ENCODE data around the gene KCNJ16. TPM values are rescaled to one million over a fixed set of nuclear protein-coding genes. Genes with fewer than 3 reads are reported as not detected.
A peak's percentile ranks its signal among the peaks of the same experiment; 100 is the strongest.

The KCNJ16 gene
- total and polyA plus RNA-seq, 4 donors: 26.8 to 82.7 (median 62.4) TPM

- H3K9me3 ChIP-seq (ENCODE audit: control insufficient read depth, insufficient read depth, low read length): no peaks in the 10 kb centered on the region
- no peaks in the 10 kb centered on the region for H3K36me3 ChIP-seq (ENCODE audit: control insufficient read depth, insufficient read depth, low read length)
- no peak for DNase-seq (ENCODE audit: low read depth in 4 of 6, low spot score in 6 of 6)
- no peaks in the 10 kb centered on the region for H3K4me1 ChIP-seq (ENCODE audit: control insufficient read depth, insufficient read depth, low read length)
- H3K27me3 ChIP-seq (ENCODE audit: control insufficient read depth, insufficient read depth, low read length): no peaks in the 10 kb centered on the region
- no peak overlapping the region for H3K4me3 ChIP-seq (ENCODE audit: low read depth, low read length)
- 100% methylated on average over 2 of the region's 11 CpGs for WGBS (ENCODE audit: insufficient coverage)
- no peak overlapping the region for H3K27ac ChIP-seq (ENCODE audit: low read depth, low read length)
These were observed 57.5 kb downstream of the KCNJ16 start for GRCh38 chr17:70132505-70132904.

- Histone ChIP-seq H3K36me3 (ENCODE audit: control insufficient read depth, insufficient read depth, low read length) (no peaks in the 10 kb centered on the region), H3K27me3 (ENCODE audit: control insufficient read depth, insufficient read depth, low read length) (no peaks in the 10 kb centered on the region), H3K27ac (ENCODE audit: low read depth, low read length) (no peak overlapping the region)
These were observed 59.0 kb downstream of the KCNJ16 start for GRCh38 chr17:70134042-70134441.

GRCh38 chr17:70134777-70135176 lies 59.8 kb downstream of the KCNJ16 start:
- H3K4me1 ChIP-seq (ENCODE audit: control insufficient read depth, insufficient read depth, low read length): no peaks in the 10 kb centered on the region
- H3K27ac ChIP-seq (ENCODE audit: low read depth, low read length): no peak overlapping the region
- no CpG with 5 or more reads among the region's 1 CpG for WGBS (ENCODE audit: insufficient coverage)
- no peaks in the 10 kb centered on the region for H3K9me3 ChIP-seq (ENCODE audit: control insufficient read depth, insufficient read depth, low read length)
- DNase-seq (ENCODE audit: low read depth in 4 of 6, low spot score in 6 of 6): no peak
- H3K4me3 ChIP-seq (ENCODE audit: low read depth, low read length): no peak overlapping the region
- H3K27me3 ChIP-seq (ENCODE audit: control insufficient read depth, insufficient read depth, low read length): no peaks in the 10 kb centered on the region
- H3K36me3 ChIP-seq (ENCODE audit: control insufficient read depth, insufficient read depth, low read length): no peaks in the 10 kb centered on the region

More at GRCh38 chr17:70134042-70134441, 59.0 kb downstream of the KCNJ16 start:
- H3K4me1 ChIP-seq (ENCODE audit: control insufficient read depth, insufficient read depth, low read length): no peaks in the 10 kb centered on the region
- no peaks in the 10 kb centered on the region for H3K9me3 ChIP-seq (ENCODE audit: control insufficient read depth, insufficient read depth, low read length)
- DNase-seq (ENCODE audit: low read depth in 4 of 6, low spot score in 6 of 6): no peak
- no peak overlapping the region for H3K4me3 ChIP-seq (ENCODE audit: low read depth, low read length)
- WGBS (ENCODE audit: insufficient coverage): 83% methylated on average over 6 of the region's 8 CpGs

- H3K4me1 ChIP-seq (ENCODE audit: control insufficient read depth, insufficient read depth, low read length): no peaks in the 10 kb centered on the region
- H3K4me3 ChIP-seq (ENCODE audit: low read depth, low read length): no peak overlapping the region
- 80% methylated on average over 1 of the region's 5 CpGs for WGBS (ENCODE audit: insufficient coverage)
- H3K9me3 ChIP-seq (ENCODE audit: control insufficient read depth, insufficient read depth, low read length): no peaks in the 10 kb centered on the region
- H3K27me3 ChIP-seq (ENCODE audit: control insufficient read depth, insufficient read depth, low read length): no peaks in the 10 kb centered on the region
- no peak overlapping the region for H3K27ac ChIP-seq (ENCODE audit: low read depth, low read length)
- H3K36me3 ChIP-seq (ENCODE audit: control insufficient read depth, insufficient read depth, low read length): no peaks in the 10 kb centered on the region
- no peak for DNase-seq (ENCODE audit: low read depth in 4 of 6, low spot score in 6 of 6)
These were observed 61.1 kb downstream of the KCNJ16 start for GRCh38 chr17:70136131-70136530.

- Histone ChIP-seq H3K9me3 (ENCODE audit: control insufficient read depth, insufficient read depth, low read length) (no peaks in the 10 kb centered on the region), H3K36me3 (ENCODE audit: control insufficient read depth, insufficient read depth, low read length) (no peaks in the 10 kb centered on the region), H3K27me3 (ENCODE audit: control insufficient read depth, insufficient read depth, low read length) (no peaks in the 10 kb centered on the region), H3K27ac (ENCODE audit: low read depth, low read length) (peak overlapping the region; percentile 73), H3K4me1 (ENCODE audit: control insufficient read depth, insufficient read depth, low read length) (no peaks in the 10 kb centered on the region), H3K4me3 (ENCODE audit: low read depth, low read length) (peak overlapping the region; percentile 18)
- 23% methylated on average over 6 of the region's 9 CpGs for WGBS (ENCODE audit: insufficient coverage)
- DNase-seq (ENCODE audit: low read depth in 4 of 6, low spot score in 6 of 6): peak in 2 of 6 donors; percentile 26 to 53
These were observed 62.6 kb downstream of the KCNJ16 start for GRCh38 chr17:70137451-70138230.

GRCh38 chr17:70138291-70138865 lies 63.4 kb downstream of the KCNJ16 start:
- Histone ChIP-seq H3K27ac (ENCODE audit: low read depth, low read length) (no peak overlapping the region), H3K36me3 (ENCODE audit: control insufficient read depth, insufficient read depth, low read length) (no peaks in the 10 kb centered on the region), H3K4me1 (ENCODE audit: control insufficient read depth, insufficient read depth, low read length) (no peaks in the 10 kb centered on the region), H3K4me3 (ENCODE audit: low read depth, low read length) (no peak overlapping the region), H3K27me3 (ENCODE audit: control insufficient read depth, insufficient read depth, low read length) (no peaks in the 10 kb centered on the region), H3K9me3 (ENCODE audit: control insufficient read depth, insufficient read depth, low read length) (no peaks in the 10 kb centered on the region)
- no peak for DNase-seq (ENCODE audit: low read depth in 4 of 6, low spot score in 6 of 6)
- 63% methylated on average over 1 of the region's 3 CpGs for WGBS (ENCODE audit: insufficient coverage)

- DNase-seq (ENCODE audit: low read depth in 4 of 6, low spot score in 6 of 6): no peak
- no peaks in the 10 kb centered on the region for H3K27me3 ChIP-seq (ENCODE audit: control insufficient read depth, insufficient read depth, low read length)
- H3K4me3 ChIP-seq (ENCODE audit: low read depth, low read length): no peak overlapping the region
- H3K36me3 ChIP-seq (ENCODE audit: control insufficient read depth, insufficient read depth, low read length): no peaks in the 10 kb centered on the region
- H3K27ac ChIP-seq (ENCODE audit: low read depth, low read length): no peak overlapping the region
- 100% methylated on average over 1 of the region's 3 CpGs for WGBS (ENCODE audit: insufficient coverage)
- H3K4me1 ChIP-seq (ENCODE audit: control insufficient read depth, insufficient read depth, low read length): no peaks in the 10 kb centered on the region
- H3K9me3 ChIP-seq (ENCODE audit: control insufficient read depth, insufficient read depth, low read length): no peaks in the 10 kb centered on the region
These were observed 64.5 kb downstream of the KCNJ16 start for GRCh38 chr17:70139449-70139993.

- H3K36me3 ChIP-seq (ENCODE audit: control insufficient read depth, insufficient read depth, low read length): no peaks in the 10 kb centered on the region
- H3K9me3 ChIP-seq (ENCODE audit: control insufficient read depth, insufficient read depth, low read length): no peaks in the 10 kb centered on the region
- peak in 4 of 6 donors; percentile 21 to 81 (median 48) for DNase-seq (ENCODE audit: low read depth in 4 of 6, low spot score in 6 of 6)
- no peaks in the 10 kb centered on the region for H3K4me1 ChIP-seq (ENCODE audit: control insufficient read depth, insufficient read depth, low read length)
- WGBS (ENCODE audit: insufficient coverage): no CpG with 5 or more reads among the region's 6 CpGs
- no peaks in the 10 kb centered on the region for H3K27me3 ChIP-seq (ENCODE audit: control insufficient read depth, insufficient read depth, low read length)
- no peak overlapping the region for H3K4me3 ChIP-seq (ENCODE audit: low read depth, low read length)
- H3K27ac ChIP-seq (ENCODE audit: low read depth, low read length): no peak overlapping the region
These were observed 69.3 kb downstream of the KCNJ16 start for GRCh38 chr17:70144260-70144846.

- Histone ChIP-seq H3K4me3 (ENCODE audit: low read depth, low read length) (no peak overlapping the region), H3K36me3 (ENCODE audit: control insufficient read depth, insufficient read depth, low read length) (no peaks in the 10 kb centered on the region), H3K9me3 (ENCODE audit: control insufficient read depth, insufficient read depth, low read length) (peaks cover 3% of the 10 kb centered on the region), H3K27me3 (ENCODE audit: control insufficient read depth, insufficient read depth, low read length) (no peaks in the 10 kb centered on the region), H3K4me1 (ENCODE audit: control insufficient read depth, insufficient read depth, low read length) (no peaks in the 10 kb centered on the region), H3K27ac (ENCODE audit: low read depth, low read length) (no peak overlapping the region)
- no CpG with 5 or more reads among the region's 3 CpGs for WGBS (ENCODE audit: insufficient coverage)
- no peak for DNase-seq (ENCODE audit: low read depth in 4 of 6, low spot score in 6 of 6)
These were observed 78.2 kb downstream of the KCNJ16 start for GRCh38 chr17:70153210-70153609.

Measured in spinal cord (tissue), 10 donors.